HTERT RPE-1 (cell line): ENCODE data around the gene CHEK2.
"Not testable (repeated sequence)": the region's sequence is repeated elsewhere in the genome, so short reads cannot be mapped to it uniquely, and the experiment has no call there.

Source experiments
- in situ Hi-C: fragments of 300-500 bp; cut with MboI; formaldehyde crosslinking; loops from 4 replicates; pipeline ENCODE4 v1.14.3; 2020; ENCODE audit warnings: low sequenced_read_pairs

CHEK2 gene

GRCh38 chr22:28693041-28693760, 48.4 kb downstream of the CHEK2 start:
- in situ Hi-C loops = not testable (repeated sequence)

DNA sequence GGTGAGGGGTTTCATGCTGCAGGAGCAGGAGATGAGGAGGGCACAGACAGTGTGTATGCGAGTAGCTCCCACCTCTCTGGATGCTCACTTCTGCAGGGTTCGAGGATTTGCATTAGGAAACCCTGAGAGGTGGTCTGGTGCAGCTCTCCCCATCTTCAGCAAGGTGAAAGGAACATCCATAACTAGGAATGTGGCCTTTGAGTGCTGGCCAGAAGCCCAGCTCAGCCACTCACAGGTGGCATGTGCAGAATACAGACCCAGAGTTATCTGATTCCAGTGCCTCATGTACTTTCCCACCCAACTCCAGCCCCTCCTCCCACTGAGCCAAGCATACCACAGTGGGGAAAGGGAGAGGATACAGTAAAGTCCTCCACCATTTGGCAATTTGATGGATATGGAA, 51.8 kb downstream of the CHEK2 start:
- in situ Hi-C loops = not testable (repeated sequence)

GRCh38 chr22:28682966-28683365, 58.7 kb downstream of the CHEK2 start:
- in situ Hi-C loops = not testable (repeated sequence)

DNA sequence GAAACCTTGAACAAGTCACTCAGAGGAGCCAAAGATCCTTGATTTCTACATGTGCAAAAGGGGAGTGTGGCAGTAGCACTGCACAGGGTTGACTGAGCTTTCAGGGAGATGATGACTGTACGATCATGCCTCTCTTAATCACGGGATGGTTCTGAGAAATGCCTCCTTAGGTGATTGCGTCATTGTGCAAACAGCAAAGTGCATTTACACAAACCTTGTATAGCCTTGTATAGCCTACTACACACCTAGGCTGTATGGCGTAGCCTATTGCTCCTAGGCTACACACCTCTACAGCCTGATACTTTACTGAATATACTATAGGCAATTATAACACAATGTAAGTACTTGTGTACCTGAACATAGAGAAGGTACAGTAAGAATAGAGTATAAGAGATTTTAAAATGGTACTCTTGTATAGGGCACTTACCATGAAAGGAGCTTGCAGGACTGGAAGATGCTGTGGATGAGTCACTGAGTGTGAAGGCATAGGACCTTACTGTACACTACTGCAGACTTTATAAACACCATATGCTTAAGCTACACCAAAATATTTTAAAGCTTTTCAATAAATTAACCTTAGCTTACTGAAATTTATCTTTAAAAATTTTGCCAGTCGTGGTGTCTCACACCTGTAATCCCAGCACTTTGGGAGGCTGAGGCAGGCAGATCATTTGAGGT, 60.7 kb downstream of the CHEK2 start:
- in situ Hi-C loops = not testable (repeated sequence)

DNA sequence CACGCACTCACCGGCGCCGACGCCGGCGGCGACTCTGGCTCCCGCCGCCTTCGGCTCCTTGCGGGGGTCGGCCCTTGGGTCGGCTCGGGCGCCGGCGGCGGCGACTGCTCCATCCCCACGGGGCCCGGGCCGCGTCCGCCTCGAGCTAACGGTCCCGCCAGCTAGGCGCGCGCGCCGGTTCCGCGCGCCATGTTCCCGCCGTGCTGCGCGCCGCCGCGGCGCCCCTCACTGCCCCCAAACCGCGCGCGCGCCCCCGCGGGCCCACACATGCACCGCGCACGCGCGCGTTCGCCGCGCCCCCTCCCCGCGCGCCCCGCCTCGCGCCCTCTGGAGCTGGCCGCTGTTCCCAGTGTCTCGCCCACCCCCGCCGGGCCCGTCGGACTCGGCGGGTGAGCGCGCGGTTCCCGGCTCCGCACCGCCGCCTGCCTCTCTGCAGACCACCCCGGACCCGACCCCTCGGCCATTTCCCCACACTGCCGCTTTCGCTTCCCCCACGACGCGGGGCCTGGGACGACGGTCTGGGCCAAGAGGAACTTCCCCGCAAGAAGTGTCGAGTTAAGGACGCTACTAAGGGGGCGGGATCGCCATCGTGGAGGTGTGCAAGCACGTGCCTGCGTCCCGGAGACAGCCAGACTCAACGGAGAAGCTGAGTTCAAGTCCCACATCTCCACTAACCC, 61.9 kb downstream of the CHEK2 start, which contains the start of gene TTC28:
TTC28 (minus strand) TSS at position 230 of the 677 bp plus-strand sequence; CDS start at position 113, 117 bp downstream.
- in situ Hi-C loops = not testable (repeated sequence)

GRCh38 chr22:28678778-28679610, 62.6 kb downstream of the CHEK2 start:
- in situ Hi-C loops = not testable (repeated sequence)

DNA sequence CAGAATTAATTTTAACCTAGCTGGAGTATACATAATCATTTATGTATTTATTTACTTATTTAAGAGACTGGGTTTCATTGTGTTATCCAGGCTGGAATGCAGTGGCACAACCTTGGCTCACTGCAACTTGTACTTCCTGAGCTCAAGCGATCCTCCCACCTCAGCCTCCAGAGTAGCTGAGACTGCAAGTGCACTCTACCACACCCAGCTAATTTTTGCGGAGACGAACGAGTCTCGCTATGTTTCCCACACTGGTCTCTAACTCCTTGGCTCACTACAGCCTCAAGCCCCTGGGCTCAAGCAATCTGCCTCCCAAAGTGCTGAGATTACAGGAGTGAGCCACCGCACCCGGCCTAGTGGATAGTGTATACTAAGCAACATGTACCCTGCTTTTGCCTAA, 63.5 kb downstream of the CHEK2 start:
- in situ Hi-C loops = not testable (repeated sequence)

DNA sequence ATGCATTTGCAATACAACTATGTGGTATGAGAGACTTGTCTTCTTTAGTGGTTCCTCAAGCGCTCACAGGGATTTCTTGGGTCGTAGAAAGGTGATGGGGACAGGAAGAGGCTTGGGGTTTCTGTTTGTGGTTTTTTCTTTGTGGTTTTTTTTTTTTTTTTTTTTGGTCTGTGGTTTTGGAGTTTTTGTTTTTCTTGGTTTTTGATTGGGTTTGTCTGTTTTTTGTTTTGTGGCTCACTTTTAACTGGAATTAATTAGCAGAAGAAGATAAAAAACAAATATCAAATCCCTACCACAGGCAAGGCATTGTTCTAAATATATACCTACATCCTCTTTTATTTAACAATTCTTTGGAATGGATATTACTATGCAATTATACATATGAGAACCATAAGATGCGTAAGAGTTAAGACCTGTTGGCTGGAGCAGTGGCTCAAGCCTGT, 67.5 kb downstream of the CHEK2 start:
- in situ Hi-C loops = no loop called here

GRCh38 chr22:28670756-28671155, 70.9 kb downstream of the CHEK2 start:
- in situ Hi-C loops = no loop called here

DNA sequence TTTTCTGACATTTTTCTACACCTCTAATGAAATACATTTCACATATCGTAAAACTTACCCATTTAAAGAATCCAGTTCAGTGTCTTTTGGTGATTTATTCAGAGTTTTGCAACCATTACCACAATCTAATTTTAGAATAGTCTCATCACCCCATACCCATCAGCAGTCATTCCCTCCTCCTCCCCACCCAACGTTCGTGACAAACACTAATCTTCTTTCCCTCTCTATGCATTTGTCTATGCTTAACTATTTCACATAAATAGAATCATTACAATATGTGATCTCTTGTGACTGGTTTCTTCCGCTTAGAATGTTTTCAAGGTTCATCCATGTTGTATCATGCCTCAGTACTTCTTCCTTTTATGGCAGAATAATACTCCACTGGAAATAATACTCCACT, 71.5 kb downstream of the CHEK2 start:
- in situ Hi-C loops = no loop called here

DNA sequence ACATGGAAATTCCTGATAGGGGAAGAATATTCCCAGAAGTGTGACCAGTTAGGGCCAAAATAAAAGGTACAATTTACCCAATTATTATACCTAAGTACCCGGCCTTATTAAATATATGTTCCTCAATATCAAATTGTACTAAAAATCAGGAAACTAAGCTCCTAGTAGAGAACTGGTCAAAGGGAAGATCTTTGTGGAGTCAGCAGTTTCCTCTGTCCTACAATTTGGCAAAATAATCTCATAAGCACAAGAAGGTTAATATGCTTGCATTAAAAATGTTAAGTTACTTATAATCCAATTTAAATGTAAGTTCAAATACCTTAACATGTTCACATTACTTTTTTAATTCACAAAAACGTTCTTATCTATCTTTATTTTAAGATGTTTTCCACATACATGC, 72.2 kb downstream of the CHEK2 start:
- in situ Hi-C loops = no loop called here

GRCh38 chr22:28663569-28663942, 78.1 kb downstream of the CHEK2 start:
- in situ Hi-C loops = not testable (repeated sequence)

DNA sequence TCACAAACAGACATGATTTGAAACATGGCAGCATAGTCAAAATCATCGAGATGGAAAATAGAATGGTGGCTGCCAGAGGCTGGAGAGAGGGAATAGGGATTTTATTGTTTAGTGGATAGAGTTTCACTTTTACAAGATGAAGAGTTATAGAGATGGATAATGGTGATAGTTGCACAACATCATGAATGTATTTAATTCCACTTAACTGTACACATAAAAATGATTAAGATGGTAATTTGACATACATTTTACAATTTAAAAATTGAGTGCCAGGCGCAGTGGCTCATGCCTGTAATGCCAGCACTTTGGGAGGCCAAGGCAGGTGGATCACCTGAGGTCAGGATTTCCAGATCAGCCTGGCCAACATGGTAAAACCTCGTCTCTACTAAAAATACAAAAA, 83.2 kb downstream of the CHEK2 start:
- in situ Hi-C loops = no loop called here

- in situ Hi-C loops = no loop called here
Measured at GRCh38 chr22:28656181-28656580, 85.4 kb downstream of the CHEK2 start.

DNA sequence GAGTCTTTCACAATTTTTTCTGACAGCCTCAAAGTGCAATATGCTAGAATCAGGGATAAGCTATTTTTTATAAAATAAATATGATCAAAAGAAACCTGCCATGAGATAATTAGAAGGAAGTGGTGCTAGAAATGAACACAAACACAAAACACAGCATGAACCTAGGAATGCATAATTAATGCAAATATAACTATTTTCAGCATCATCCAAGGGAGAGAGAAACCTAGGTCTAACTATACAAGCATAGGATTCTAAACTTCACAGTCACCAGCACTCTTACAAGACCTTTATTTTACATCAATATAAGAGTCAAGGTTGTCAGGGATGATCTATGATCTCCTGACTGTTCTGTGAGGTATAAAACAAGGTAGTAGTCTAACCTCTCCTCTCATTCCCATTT, 91.2 kb downstream of the CHEK2 start:
- in situ Hi-C loops = no loop called here

- in situ Hi-C loops = no loop called here
Measured at GRCh38 chr22:28648792-28649191, 92.8 kb downstream of the CHEK2 start.

- in situ Hi-C loops = no loop called here
Measured at GRCh38 chr22:28647216-28647615, 94.4 kb downstream of the CHEK2 start.

DNA sequence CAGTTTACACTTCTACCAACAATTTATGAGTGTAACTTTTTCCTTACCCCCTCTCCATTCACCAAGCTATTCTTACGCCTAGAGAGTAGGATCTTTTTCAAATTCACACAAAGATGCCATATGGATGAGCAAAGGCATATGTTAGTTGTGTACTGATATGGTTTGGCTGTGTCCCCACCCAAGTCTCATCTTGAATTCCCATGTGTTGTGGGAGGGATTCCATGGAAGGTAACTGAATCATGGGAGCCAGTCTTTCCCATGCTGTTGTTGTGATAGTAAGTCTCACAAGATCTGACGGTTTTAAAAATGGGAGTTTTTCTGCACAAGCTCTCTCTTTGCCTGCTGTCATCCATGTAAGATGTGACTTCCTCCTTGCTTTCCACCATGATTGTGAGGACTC, 102.3 kb downstream of the CHEK2 start:
- in situ Hi-C loops = no loop called here
